ENCODE data around the gene METTL22. TPM values are rescaled to one million over a fixed set of nuclear protein-coding genes. Genes with fewer than 3 reads are reported as not detected.
"Not testable (repeated sequence)": the region's sequence is repeated elsewhere in the genome, so short reads cannot be mapped to it uniquely, and the experiment has no call there.

METTL22 gene
- total and polyA plus RNA-seq, 4 donors = 17.9 to 39.4 (median 32.4) TPM

DNA sequence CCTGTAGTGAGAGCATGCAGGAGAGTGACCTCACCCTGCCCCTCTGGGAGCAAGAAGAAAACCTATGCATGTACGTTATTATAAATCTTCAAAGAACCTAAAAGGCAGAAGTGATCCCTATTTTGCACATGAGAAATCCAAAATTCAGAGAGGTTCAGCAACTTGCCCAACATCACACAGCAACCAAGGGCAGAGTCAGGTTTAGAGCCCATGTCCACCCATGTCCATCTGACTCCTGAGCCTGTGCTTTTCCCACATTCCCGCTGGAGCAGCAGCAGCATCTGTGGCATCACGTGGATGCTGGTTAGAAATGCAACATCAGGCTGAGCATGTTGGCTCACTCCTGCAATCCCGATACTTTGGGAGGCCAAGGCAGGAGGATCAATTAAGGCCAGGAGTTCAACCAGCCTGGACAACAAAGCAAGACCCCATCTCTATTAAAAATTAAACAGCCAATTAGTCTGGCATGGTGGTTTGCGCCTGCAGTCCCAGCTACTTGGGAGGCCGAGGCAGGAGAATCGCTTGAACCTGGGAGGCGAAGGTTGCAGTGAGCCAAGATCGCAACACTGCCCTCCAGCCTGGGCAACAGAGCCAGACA lies 26.3 kb downstream of the METTL22 start:
- no peak overlapping the region for H3K4me3 ChIP-seq
- peaks cover 24 to 43% (median 32%) of the 10 kb centered on the region in 4 donors for H3K36me3 ChIP-seq (ENCODE audit: control insufficient read depth in 4 of 4, insufficient read depth in 4 of 4, low read length in 4 of 4)
- 75 to 76% methylated on average over 9 of the region's 9 CpGs for WGBS, 2 donors

DNA sequence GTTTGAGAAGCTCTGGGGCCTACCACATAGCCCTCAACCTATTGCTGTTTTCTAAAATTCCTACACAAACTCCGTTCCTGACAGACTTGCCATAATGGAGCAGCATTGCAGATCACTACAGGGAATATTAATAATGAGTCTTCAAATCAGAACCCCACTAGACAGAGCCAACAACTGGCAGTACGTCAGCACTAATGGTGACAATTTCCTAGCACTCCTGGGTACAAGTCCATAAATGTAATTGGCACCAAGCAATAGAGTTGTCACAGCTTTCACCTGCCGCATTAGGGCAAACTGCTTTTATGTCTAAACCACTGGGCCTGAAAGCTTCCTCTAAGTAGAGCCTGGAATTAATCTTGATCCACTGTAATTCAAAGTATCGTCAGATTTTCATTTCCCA lies 27.4 kb downstream of the METTL22 start:
- Histone ChIP-seq H3K4me1 (ENCODE audit: control insufficient read depth in 5 of 5, insufficient read depth in 5 of 5, low read length in 5 of 5) (no peaks in the 10 kb centered on the region), H3K36me3 (ENCODE audit: control insufficient read depth in 4 of 4, insufficient read depth in 4 of 4, low read length in 4 of 4) (peaks cover 20 to 35% (median 28%) of the 10 kb centered on the region in 4 donors), H3K27ac (ENCODE audit: low read depth in 1 of 2, low read length in 1 of 2) (no peak overlapping the region), H3K9ac (ENCODE audit: insufficient read depth in 1 of 2, low read length in 2 of 2) (no peak overlapping the region), H3K9me3 (ENCODE audit: control insufficient read depth in 4 of 4, insufficient read depth in 3 of 4, low read length in 3 of 4) (no peaks in the 10 kb centered on the region), H3K4me3 (no peak overlapping the region), H3K27me3 (ENCODE audit: control insufficient read depth in 3 of 3, insufficient read depth in 3 of 3, low read length in 2 of 3) (no peaks in the 10 kb centered on the region)
- whole genome bisulfite sequencing, 2 donors = 81 to 94% methylated on average over 4 of the region's 4 CpGs
- no peak for ATAC-seq (ENCODE audit: insufficient read depth, low FRiP score)
- no peak for DNase-seq
- TF ChIP-seq, protein P1, sequence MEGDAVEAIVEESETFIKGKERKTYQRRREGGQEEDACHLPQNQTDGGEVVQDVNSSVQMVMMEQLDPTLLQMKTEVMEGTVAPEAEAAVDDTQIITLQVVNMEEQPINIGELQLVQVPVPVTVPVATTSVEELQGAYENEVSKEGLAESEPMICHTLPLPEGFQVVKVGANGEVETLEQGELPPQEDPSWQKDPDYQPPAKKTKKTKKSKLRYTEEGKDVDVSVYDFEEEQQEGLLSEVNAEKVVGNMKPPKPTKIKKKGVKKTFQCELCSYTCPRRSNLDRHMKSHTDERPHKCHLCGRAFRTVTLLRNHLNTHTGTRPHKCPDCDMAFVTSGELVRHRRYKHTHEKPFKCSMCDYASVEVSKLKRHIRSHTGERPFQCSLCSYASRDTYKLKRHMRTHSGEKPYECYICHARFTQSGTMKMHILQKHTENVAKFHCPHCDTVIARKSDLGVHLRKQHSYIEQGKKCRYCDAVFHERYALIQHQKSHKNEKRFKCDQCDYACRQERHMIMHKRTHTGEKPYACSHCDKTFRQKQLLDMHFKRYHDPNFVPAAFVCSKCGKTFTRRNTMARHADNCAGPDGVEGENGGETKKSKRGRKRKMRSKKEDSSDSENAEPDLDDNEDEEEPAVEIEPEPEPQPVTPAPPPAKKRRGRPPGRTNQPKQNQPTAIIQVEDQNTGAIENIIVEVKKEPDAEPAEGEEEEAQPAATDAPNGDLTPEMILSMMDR (IDR thresholded peaks at IDR 0.05; ENCODE audit: control extremely low read depth, extremely low read depth) = no peak

More for the DNA sequence above, 26.3 kb downstream of the METTL22 start:
- ATAC-seq (ENCODE audit: insufficient read depth, low FRiP score) (no peak), DNase-seq (no peak)
- Histone ChIP-seq H3K9me3 (ENCODE audit: control insufficient read depth in 4 of 4, insufficient read depth in 3 of 4, low read length in 3 of 4) (no peaks in the 10 kb centered on the region), H3K27me3 (ENCODE audit: control insufficient read depth in 3 of 3, insufficient read depth in 3 of 3, low read length in 2 of 3) (no peaks in the 10 kb centered on the region), H3K9ac (ENCODE audit: insufficient read depth in 1 of 2, low read length in 2 of 2) (no peak overlapping the region), H3K4me1 (ENCODE audit: control insufficient read depth in 5 of 5, insufficient read depth in 5 of 5, low read length in 5 of 5) (no peaks in the 10 kb centered on the region), H3K27ac (ENCODE audit: low read depth in 1 of 2, low read length in 1 of 2) (no peak overlapping the region)
- TF ChIP-seq, protein P1 (IDR thresholded peaks at IDR 0.05; ENCODE audit: control extremely low read depth, extremely low read depth) = no peak

DNA sequence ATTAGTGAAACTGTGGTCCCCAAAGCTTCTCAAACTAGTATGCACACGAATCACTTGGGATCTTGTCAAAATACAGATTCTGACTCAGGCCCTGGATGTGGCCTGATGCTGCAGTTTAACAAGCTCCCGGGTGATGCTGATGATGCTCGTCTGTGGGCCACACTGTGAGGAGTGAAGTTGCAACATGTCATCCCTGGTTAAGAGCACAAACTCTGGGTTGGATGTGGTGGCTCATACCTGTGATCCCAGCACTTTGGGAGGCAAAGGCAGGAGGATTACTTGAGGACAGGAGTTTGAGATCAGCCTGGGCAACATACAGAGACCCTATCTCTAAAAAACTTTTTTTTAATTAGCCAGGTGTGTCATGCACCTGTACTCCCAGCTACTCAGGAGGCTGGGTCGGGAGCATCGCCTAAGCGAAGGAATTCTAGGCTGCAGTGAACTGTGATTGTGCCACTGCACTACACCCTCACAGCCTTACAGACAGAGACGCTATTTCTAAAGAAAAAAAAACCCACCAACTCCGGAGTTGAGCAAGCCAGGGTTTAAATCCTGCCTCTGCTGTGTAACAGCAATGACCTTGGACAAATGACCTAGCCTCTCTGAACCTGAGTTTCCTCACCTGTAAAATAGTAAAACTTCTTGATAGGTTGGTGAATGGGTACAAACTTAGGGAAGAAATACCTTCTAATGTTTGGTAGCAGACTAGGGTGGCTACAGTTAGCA lies 28.5 kb downstream of the METTL22 start:
- Histone ChIP-seq H3K4me3 (no peak overlapping the region), H3K9ac (ENCODE audit: insufficient read depth in 1 of 2, low read length in 2 of 2) (no peak overlapping the region), H3K4me1 (ENCODE audit: control insufficient read depth in 5 of 5, insufficient read depth in 5 of 5, low read length in 5 of 5) (no peaks in the 10 kb centered on the region), H3K9me3 (ENCODE audit: control insufficient read depth in 4 of 4, insufficient read depth in 3 of 4, low read length in 3 of 4) (no peaks in the 10 kb centered on the region), H3K27me3 (ENCODE audit: control insufficient read depth in 3 of 3, insufficient read depth in 3 of 3, low read length in 2 of 3) (no peaks in the 10 kb centered on the region), H3K36me3 (ENCODE audit: control insufficient read depth in 4 of 4, insufficient read depth in 4 of 4, low read length in 4 of 4) (peaks cover 14 to 25% (median 21%) of the 10 kb centered on the region in 4 donors), H3K27ac (ENCODE audit: low read depth in 1 of 2, low read length in 1 of 2) (no peak overlapping the region)
- TF ChIP-seq, protein P1 (IDR thresholded peaks at IDR 0.05; ENCODE audit: control extremely low read depth, extremely low read depth) = no peak
- 82 to 83% methylated on average over 8 of the region's 8 CpGs for WGBS, 2 donors
- DNase-seq = no peak
- ATAC-seq (ENCODE audit: insufficient read depth, low FRiP score) = no peak

DNA sequence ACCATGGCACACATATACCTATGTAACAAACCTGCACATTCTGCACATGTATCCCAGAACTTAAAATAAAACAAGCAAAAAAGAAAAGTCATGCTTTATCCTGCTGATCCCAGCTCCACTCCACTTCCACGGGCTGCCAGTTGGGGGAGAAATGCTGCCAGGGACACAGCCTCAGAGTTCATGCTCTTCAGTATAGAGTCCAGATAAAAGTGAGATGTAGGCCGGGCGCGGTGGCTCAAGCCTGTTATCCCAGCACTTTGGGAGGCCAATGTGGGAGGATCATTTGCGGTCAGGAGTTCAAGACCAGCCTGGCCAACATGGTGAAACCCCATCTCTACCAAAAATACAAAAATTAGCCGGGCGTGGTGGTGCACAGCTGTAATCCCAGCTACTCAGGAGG lies 30.5 kb downstream of the METTL22 start:
- not testable (repeated sequence) for ATAC-seq (ENCODE audit: insufficient read depth, low FRiP score); H3K27ac ChIP-seq (ENCODE audit: low read depth in 1 of 2, low read length in 1 of 2); H3K27me3 ChIP-seq (ENCODE audit: control insufficient read depth in 3 of 3, insufficient read depth in 3 of 3, low read length in 2 of 3); H3K4me3 ChIP-seq; H3K9me3 ChIP-seq (ENCODE audit: control insufficient read depth in 4 of 4, insufficient read depth in 3 of 4, low read length in 3 of 4); H3K9ac ChIP-seq (ENCODE audit: insufficient read depth in 1 of 2, low read length in 2 of 2); H3K4me1 ChIP-seq (ENCODE audit: control insufficient read depth in 5 of 5, insufficient read depth in 5 of 5, low read length in 5 of 5)
- peaks cover 8 to 11% (median 8%) of the 10 kb centered on the region in 4 donors for H3K36me3 ChIP-seq (ENCODE audit: control insufficient read depth in 4 of 4, insufficient read depth in 4 of 4, low read length in 4 of 4)
- WGBS, 2 donors = 61 to 87% methylated on average over 6 to 7 of the region's 7 CpGs
- peak in 2 of 3 donors; percentile 12 to 19 for DNase-seq
